OCI-LY7 (cell line): ENCODE measurements around the gene BLOC1S4. TPM values are rescaled to one million over a fixed set of nuclear protein-coding genes. Genes with fewer than 3 reads are reported as not detected.

Source experiments
- BruUV-seq: library from RNA; stranded (reverse); fragments of 400-500 nt; replicated peaks from 2 replicates; lab custom pipeline; 2021; lab: Mats Ljungman, UMichigan
- CTCF ChIA-PET: fragments of 300-600 bp; sonication (Branson Sonifier 250); formaldehyde crosslinking; loops from one replicate; lab custom pipeline; 2022; ENCODE audit warnings: antibody characterized with exemption; ENCODE audit not compliant: unreplicated experiment; lab: Charles Lee
- POLR2A ChIA-PET: fragments of 300-600 bp; sonication (Branson Sonifier 250); formaldehyde crosslinking; loops from one replicate; lab custom pipeline; 2022; ENCODE audit warnings: antibody characterized with exemption; lab: Charles Lee
- DNase-seq: peaks from one replicate; pipeline ENCODE4 v3.0.0-alpha.2; 2015; ENCODE audit warnings: low spot score
- H2AFZ ChIP-seq: fragments of 200-600 bp; sonication (generic), shearing (Covaris generic); 2 replicates; pipeline ENCODE4 v1.6.1; 2014; ENCODE audit warnings: mild to moderate bottlenecking, antibody characterized with exemption, low read length, moderate library complexity
- H3K27ac ChIP-seq: fragments of 200-600 bp; sonication (generic); 2 replicates; pipeline ENCODE4 v1.5.1; 2014; ENCODE audit warnings: mixed run types, low read depth, mild to moderate bottlenecking, moderate library complexity, low read length, inconsistent platforms; ENCODE audit not compliant: poor library complexity, severe bottlenecking
- H3K36me3 ChIP-seq: fragments of 200-600 bp; sonication (generic); 2 replicates; pipeline ENCODE4 v1.6.1; 2014; ENCODE audit warnings: mild to moderate bottlenecking, antibody characterized with exemption, low read length, moderate library complexity, mixed read lengths; ENCODE audit not compliant: insufficient read depth
- H3K4me1 ChIP-seq: fragments of 200-600 bp; sonication (generic); 2 replicates; pipeline ENCODE4 v1.5.1; 2014; ENCODE audit warnings: mild to moderate bottlenecking, low read length; ENCODE audit not compliant: insufficient read depth, poor library complexity, severe bottlenecking
- H3K4me2 ChIP-seq: fragments of 200-600 bp; sonication (generic); 2 replicates; pipeline ENCODE4 v1.6.1; 2014; ENCODE audit warnings: mild to moderate bottlenecking, low read length
- H3K4me3 ChIP-seq: fragments of 200-600 bp; sonication (generic); 2 replicates; pipeline ENCODE4 v1.5.1; 2014; ENCODE audit warnings: mild to moderate bottlenecking, low read depth, low read length; ENCODE audit not compliant: poor library complexity, severe bottlenecking
- H3K79me2 ChIP-seq: fragments of 200-600 bp; sonication (generic); 2 replicates; pipeline ENCODE4 v1.6.1; 2016; ENCODE audit warnings: low read depth, mild to moderate bottlenecking, low read length, moderate library complexity, mixed read lengths; ENCODE audit not compliant: insufficient read depth
- H3K9me2 ChIP-seq: fragments of 200-600 bp; sonication (generic); 2 replicates; pipeline ENCODE4 v1.6.1; 2016; ENCODE audit warnings: mild to moderate bottlenecking, low read length, mixed read lengths; ENCODE audit not compliant: insufficient read depth
- H3K9me3 ChIP-seq: fragments of 200-600 bp; sonication (generic); 2 replicates; pipeline ENCODE4 v1.6.1; 2014; ENCODE audit warnings: mild to moderate bottlenecking, mixed run types, low read length, mixed read lengths
- H4K20me1 ChIP-seq: fragments of 200-600 bp; sonication (generic); 2 replicates; pipeline ENCODE4 v1.6.1; 2014; ENCODE audit warnings: mild to moderate bottlenecking, antibody characterized with exemption, low read length, moderate library complexity, mixed read lengths; ENCODE audit not compliant: insufficient read depth
- CTCF ChIP-seq: fragments of 200-600 bp; sonication (generic); conservative IDR thresholded peaks from 2 replicates; pipeline ENCODE4 v1.5.1; 2014; ENCODE audit warnings: mild to moderate bottlenecking, antibody characterized with exemption, low read length, moderate library complexity, mixed read lengths
- EZH2phosphoT487 ChIP-seq: fragments of 200-600 bp; sonication (generic); IDR thresholded peaks from 2 replicates; pipeline ENCODE4 v1.6.1; 2018; ENCODE audit warnings: low read depth, borderline replicate concordance, mild to moderate bottlenecking, mixed run types, antibody characterized with exemption, low read length, moderate library complexity, mixed read lengths
- intact Hi-C: fragments of 100-400 bp; cut with micrococcal nuclease; formaldehyde crosslinking; loops from one replicate; pipeline ENCODE4 v1.10.0; 2022; ENCODE audit not compliant: unreplicated experiment
- total RNA-seq, 2 experiments: library from RNA; depleted of rRNA in 1 of 2; stranded (reverse); fragments of >200 nt in 1 of 2; shearing (Covaris generic) in 1 of 2; gene quantifications; 2 replicates each; pipeline ENCODE4 v1.2.3, GENCODE V29; 2014 to 2022

The BLOC1S4 gene
- total RNA-seq, 2 experiments from 2014 or later = 32.3 to 36.1 TPM

DNA sequence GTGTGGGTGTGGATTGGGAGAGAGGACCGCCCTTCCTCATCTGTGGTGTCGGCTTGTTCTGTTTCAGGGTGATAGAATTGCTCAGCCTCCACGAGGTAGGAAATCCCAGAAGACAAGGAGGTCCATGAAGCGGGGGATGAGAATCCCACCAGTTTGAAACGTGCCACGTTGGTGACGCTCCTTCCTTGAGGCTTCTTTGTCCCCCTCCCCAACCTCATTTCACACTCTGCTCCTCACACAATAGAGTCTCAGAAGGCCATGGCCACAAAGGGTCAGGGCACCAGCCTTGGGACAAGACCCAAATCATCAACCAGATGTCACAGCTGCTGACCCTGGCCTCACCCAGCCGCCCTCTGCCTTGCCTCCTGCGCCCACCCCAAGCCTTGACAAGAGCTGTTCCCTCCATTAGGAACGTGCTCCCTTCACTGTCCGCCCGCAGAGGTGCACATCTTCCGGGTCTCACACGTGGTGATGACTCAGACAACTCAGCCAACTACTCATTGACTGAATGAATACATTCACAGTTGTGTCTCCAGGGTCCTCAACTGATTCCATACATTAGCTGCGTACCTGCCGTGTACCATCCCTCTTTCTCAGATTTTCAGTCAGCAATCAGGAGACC lies 18.3 kb downstream of the BLOC1S4 start:
- Histone ChIP-seq H3K4me2 (no peak overlapping the region), H4K20me1 (no peaks in the 10 kb centered on the region), H3K9me2 (no peaks in the 10 kb centered on the region), H3K4me3 (no peak overlapping the region), H3K4me1 (no peaks in the 10 kb centered on the region), H2AFZ (no peak overlapping the region), H3K9me3 (no peaks in the 10 kb centered on the region), H3K36me3 (no peaks in the 10 kb centered on the region), H3K27ac (no peak overlapping the region), H3K79me2 (no peaks in the 10 kb centered on the region)
- TF ChIP-seq CTCF (no peak), EZH2phosphoT487 (no peak)
- CTCF ChIA-PET = no interaction called here
- POLR2A ChIA-PET = interaction anchor here (0.6 kb wide), 1 partner anchor 150 kb away, joined by 3 read pairs; no protein-coding TSS in a partner anchor
- intact Hi-C loops = no loop called here
- no TSS peak for BruUV-seq
- no peak for DNase-seq

GRCh38 chr4:6739920-6740319 lies 23.9 kb downstream of the BLOC1S4 start:
- Histone ChIP-seq H3K4me1 (no peaks in the 10 kb centered on the region), H3K36me3 (no peaks in the 10 kb centered on the region), H3K4me2 (no peak overlapping the region), H3K27ac (no peak overlapping the region), H3K9me2 (no peaks in the 10 kb centered on the region), H3K79me2 (no peaks in the 10 kb centered on the region), H2AFZ (no peak overlapping the region), H4K20me1 (no peaks in the 10 kb centered on the region), H3K4me3 (no peak overlapping the region), H3K9me3 (no peaks in the 10 kb centered on the region)
- no peak for DNase-seq
- TF ChIP-seq CTCF = no peak
- TF ChIP-seq EZH2phosphoT487 = no peak
- POLR2A ChIA-PET = no interaction called here
- BruUV-seq = no TSS peak
- CTCF ChIA-PET = no interaction called here
- intact Hi-C loops = no loop called here

DNA sequence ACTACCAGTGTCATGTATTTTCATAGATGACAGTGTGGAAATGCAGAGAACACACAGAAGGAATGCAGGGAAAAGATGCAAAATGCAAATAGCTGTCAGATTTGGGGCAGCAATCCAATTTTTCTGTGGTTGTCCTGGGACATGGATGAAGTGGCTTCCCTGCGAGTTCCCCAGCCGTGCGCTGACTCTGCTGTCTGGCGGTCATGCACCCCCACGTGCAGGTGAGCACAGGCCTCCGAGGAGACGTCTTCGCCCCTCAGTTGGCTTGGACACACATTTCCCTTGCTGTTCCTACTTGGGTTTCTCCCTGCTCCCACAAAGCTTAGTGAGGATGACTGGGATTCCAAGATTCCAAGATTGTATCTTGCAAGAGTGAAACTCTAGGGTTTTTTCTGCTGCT lies 24.4 kb downstream of the BLOC1S4 start:
- Histone ChIP-seq H3K9me2 (no peaks in the 10 kb centered on the region), H3K4me3 (no peak overlapping the region), H3K4me1 (no peaks in the 10 kb centered on the region), H3K36me3 (no peaks in the 10 kb centered on the region), H3K9me3 (no peaks in the 10 kb centered on the region), H2AFZ (no peak overlapping the region), H4K20me1 (no peaks in the 10 kb centered on the region), H3K4me2 (no peak overlapping the region), H3K79me2 (no peaks in the 10 kb centered on the region), H3K27ac (no peak overlapping the region)
- TF ChIP-seq CTCF (no peak), EZH2phosphoT487 (no peak)
- POLR2A ChIA-PET = no interaction called here
- no TSS peak for BruUV-seq
- CTCF ChIA-PET = no interaction called here
- intact Hi-C loops = no loop called here
- DNase-seq = no peak
